ENCODE data around the gene IRGQ.
A peak's percentile ranks its signal among the peaks of the same experiment; 100 is the strongest.

The IRGQ gene

GRCh38 chr19:43622070-43622469 lies 26.1 kb upstream of the IRGQ start:
- H3K36me3 ChIP-seq (ENCODE audit: control insufficient read depth in 2 of 2, insufficient read depth in 1 of 2, low read length in 2 of 2): peaks cover 5 to 24% of the 10 kb centered on the region in 2 experiments
- H3K27ac ChIP-seq (ENCODE audit: extremely low read depth, low read depth, low read length): 0 out of 2 replicates have a peak overlapping the region, but pooled peaks have one; percentile 19
- H3K9me3 ChIP-seq (ENCODE audit: control insufficient read depth, insufficient read depth, low read depth, low read length): no peaks in the 10 kb centered on the region
- H3K4me1 ChIP-seq (ENCODE audit: control insufficient read depth, insufficient read depth, low read length): peaks cover 15% of the 10 kb centered on the region
- no peak overlapping the region for H3K4me3 ChIP-seq (ENCODE audit: low read depth, low read length)
- POLR2A ChIA-PET: interaction anchor here (0.6 to 4.5 kb wide), 3 partner anchors 46 to 590 kb away, joined by 4 to 21 read pairs (median 7); partner anchors contain the start of gene ZNF227
- TF ChIP-seq ZNF513 (tag by site-specific recombination; IDR thresholded peaks at IDR 0.05): peak; percentile 25; the same call in 1 of the 2 replicates
- TF ChIP-seq ZBTB8A (tag by site-specific recombination; IDR thresholded peaks at IDR 0.05): no peak
- TF ChIP-seq PRDM10 (tag by site-specific recombination; IDR thresholded peaks at IDR 0.05): peak; percentile 91
- CTCF ChIA-PET: interaction anchor here (1.0 to 1.9 kb wide), 2 partner anchors 27 to 52 kb away, joined by 3 to 8 read pairs; no protein-coding TSS in a partner anchor

GRCh38 chr19:43620061-43621001 lies 24.4 kb upstream of the IRGQ start:
- POLR2A ChIA-PET: interaction anchor here (0.6 to 4.5 kb wide), 7 partner anchors 8 to 65 kb away, joined by 3 to 21 read pairs (median 4); no protein-coding TSS in a partner anchor
- H3K9me3 ChIP-seq (ENCODE audit: control insufficient read depth, insufficient read depth, low read depth, low read length): no peaks in the 10 kb centered on the region
- TF ChIP-seq ZSCAN23 (tag by site-specific recombination; IDR thresholded peaks at IDR 0.05) (0 out of 2 replicates have a peak, but pooled peaks have one; percentile 37), ZNF362 (tag by site-specific recombination; IDR thresholded peaks at IDR 0.05) (peak; percentile 93), ZNF274 (IDR thresholded peaks at IDR 0.05; ENCODE audit: low read length) (no peak), ZNF274 (tag by site-specific recombination; IDR thresholded peaks at IDR 0.05; ENCODE audit: borderline replicate concordance) (no peak), ZNF645 (tag by site-specific recombination; IDR thresholded peaks at IDR 0.05) (0 out of 2 replicates have a peak, but pooled peaks have one; percentile 38), ZNF280D (tag by site-specific recombination; IDR thresholded peaks at IDR 0.05) (no peak), SP7 (tag by site-specific recombination; IDR thresholded peaks at IDR 0.05) (peak; percentile 6; the same call in 1 of the 2 replicates), ZNF324 (tag by site-specific recombination; IDR thresholded peaks at IDR 0.05) (no peak), EGR2 (tag by site-specific recombination; IDR thresholded peaks at IDR 0.05; ENCODE audit: low read depth) (no peak), MZF1 (tag by site-specific recombination; IDR thresholded peaks at IDR 0.05; ENCODE audit: borderline replicate concordance) (0 out of 2 replicates have a peak, but pooled peaks have one; percentile 61), ZNF501 (tag by site-specific recombination; IDR thresholded peaks at IDR 0.05) (no peak), ZNF37A (tag by site-specific recombination; IDR thresholded peaks at IDR 0.05) (no peak), ZNF600 (tag by site-specific recombination; IDR thresholded peaks at IDR 0.05) (0 out of 2 replicates have a peak, but pooled peaks have one; percentile 65), ZBTB17 (tag by site-specific recombination; IDR thresholded peaks at IDR 0.05) (peak; percentile 68), ZXDB (tag by site-specific recombination; IDR thresholded peaks at IDR 0.05) (no peak), ZNF211 (tag by site-specific recombination; IDR thresholded peaks at IDR 0.05; ENCODE audit: low read depth) (no peak), ZIC2 (tag by site-specific recombination; IDR thresholded peaks at IDR 0.05) (peak; percentile 59)

More at GRCh38 chr19:43620061-43621001, 24.4 kb upstream of the IRGQ start:
- Histone ChIP-seq H3K4me1 (ENCODE audit: control insufficient read depth, insufficient read depth, low read length) (peaks cover 21% of the 10 kb centered on the region), H3K36me3 (ENCODE audit: control insufficient read depth in 2 of 2, insufficient read depth in 1 of 2, low read length in 2 of 2) (peaks cover 5 to 24% of the 10 kb centered on the region in 2 experiments), H3K4me3 (ENCODE audit: low read depth, low read length) (peak overlapping the region; percentile 49), H3K27ac (ENCODE audit: extremely low read depth, low read depth, low read length) (peak overlapping the region; percentile 99)
- CTCF ChIA-PET: interaction anchor here (0.6 to 1.9 kb wide), 5 partner anchors 26 to 153 kb away, joined by 3 to 8 read pairs (median 4); no protein-coding TSS in a partner anchor
